Jurkat, Clone E6-1 (cell line): Measurements from ENCODE around the gene CRABP1.

Experiments used
- DNase-seq: peaks from one replicate; pipeline ENCODE4 v3.0.0-alpha.2; 2011; ENCODE audit warnings: low read depth, low spot score
- H3K4me3 ChIP-seq: 2 replicates; pipeline ENCODE4 v1.5.1; 2011; ENCODE audit warnings: mild to moderate bottlenecking, low read length, control low read depth, moderate library complexity

CRABP1 gene

GRCh38 chr15:78341057-78341987 is 1.2 kb downstream of the CRABP1 start:
- DNase-seq: no peak
- H3K4me3 ChIP-seq: no peak overlapping the region

- H3K4me3 ChIP-seq: no peak overlapping the region
- no peak for DNase-seq
Measured at GRCh38 chr15:78342021-78342420, 1.9 kb downstream of the CRABP1 start.

- no peak for DNase-seq
- no peak overlapping the region for H3K4me3 ChIP-seq
Measured at GRCh38 chr15:78343276-78344060, 3.3 kb downstream of the CRABP1 start.

- no peak overlapping the region for H3K4me3 ChIP-seq
- DNase-seq: no peak
Measured at GRCh38 chr15:78345396-78346125, 5.4 kb downstream of the CRABP1 start.

- no peak for DNase-seq
- H3K4me3 ChIP-seq: no peak overlapping the region
Measured at GRCh38 chr15:78347586-78348543, 7.7 kb downstream of the CRABP1 start.

GRCh38 chr15:78350058-78350457 is 9.9 kb downstream of the CRABP1 start:
- H3K4me3 ChIP-seq: no peak overlapping the region
- no peak for DNase-seq

- DNase-seq: peak; percentile 17
- H3K4me3 ChIP-seq: no peak overlapping the region
Measured at GRCh38 chr15:78351539-78351938, 11.4 kb downstream of the CRABP1 start.

GRCh38 chr15:78353093-78353492 is 12.9 kb downstream of the CRABP1 start:
- peak; percentile 12 for DNase-seq
- no peak overlapping the region for H3K4me3 ChIP-seq

- H3K4me3 ChIP-seq: no peak overlapping the region
- no peak for DNase-seq
Measured at GRCh38 chr15:78355177-78355576, 15.0 kb downstream of the CRABP1 start.

- no peak overlapping the region for H3K4me3 ChIP-seq
- no peak for DNase-seq
Measured at GRCh38 chr15:78358102-78358870, 18.1 kb downstream of the CRABP1 start.

GRCh38 chr15:78359041-78359808 is 19.1 kb downstream of the CRABP1 start:
- no peak for DNase-seq
- no peak overlapping the region for H3K4me3 ChIP-seq

GRCh38 chr15:78360367-78360801 is 20.2 kb downstream of the CRABP1 start:
- no peak overlapping the region for H3K4me3 ChIP-seq
- DNase-seq: no peak

- no peak overlapping the region for H3K4me3 ChIP-seq
- DNase-seq: no peak
Measured at GRCh38 chr15:78360958-78361718, 21.0 kb downstream of the CRABP1 start.

GRCh38 chr15:78361771-78362506 is 21.8 kb downstream of the CRABP1 start:
- H3K4me3 ChIP-seq: no peak overlapping the region
- no peak for DNase-seq

- no peak overlapping the region for H3K4me3 ChIP-seq
- DNase-seq: no peak
Measured at GRCh38 chr15:78362716-78363380, 22.7 kb downstream of the CRABP1 start.
